ENCODE measurements around the gene XK. TPM values are rescaled to one million over a fixed set of nuclear protein-coding genes. Genes with fewer than 3 reads are reported as not detected.
"Not testable (repeated sequence)": the region's sequence is repeated elsewhere in the genome, so short reads cannot be mapped to it uniquely, and the experiment has no call there.

Gene XK
- under 1 TPM; 0.09 to 0.14 TPM for total RNA-seq

GRCh38 chrX:37685381-37686359 lies at the start of gene XK:
Gene XK, plus strand, starts transcription at chrX:37685791. Its CDS starts 171 bp downstream, at chrX:37685962.
- DNase-seq = peak; percentile 64

GRCh38 chrX:37638047-37638446 lies 47.5 kb upstream of the XK start:
- H3K9me3 Mint-ChIP-seq (ENCODE audit: low read depth) = no peaks in the 10 kb centered on the region
- ATAC-seq (no peak), DNase-seq (no peak)
- H3K36me3 Mint-ChIP-seq = no peaks in the 10 kb centered on the region
- no peak overlapping the region for H3K4me3 Mint-ChIP-seq
- H3K27me3 Mint-ChIP-seq = no peaks in the 10 kb centered on the region
- H3K4me1 Mint-ChIP-seq = no peaks in the 10 kb centered on the region
- CTCF ChIA-PET = no interaction called here
- H3K27ac Mint-ChIP-seq = no peak overlapping the region

More at GRCh38 chrX:37685381-37686359, at the start of gene XK:
- Mint-ChIP-seq H3K4me1 (peaks cover 5% of the 10 kb centered on the region), H3K27me3 (no peaks in the 10 kb centered on the region), H3K27ac (no peak within 1 kb of the TSS), H3K36me3 (no peaks in the 10 kb centered on the region), H3K4me3 (peak within 1 kb of the TSS; percentile 59), H3K9me3 (ENCODE audit: low read depth) (no peaks in the 10 kb centered on the region)
- ATAC-seq = peak; percentile 86
- CTCF ChIA-PET = no interaction called here

- DNase-seq = no peak
- Mint-ChIP-seq H3K4me3 (no peak overlapping the region), H3K4me1 (no peaks in the 10 kb centered on the region), H3K27me3 (no peaks in the 10 kb centered on the region), H3K9me3 (ENCODE audit: low read depth) (no peaks in the 10 kb centered on the region), H3K27ac (no peak overlapping the region), H3K36me3 (no peaks in the 10 kb centered on the region)
- no peak for ATAC-seq
- CTCF ChIA-PET = no interaction called here
These were observed 45.4 kb upstream of the XK start for GRCh38 chrX:37640142-37640541.

GRCh38 chrX:37641859-37642258 lies 43.7 kb upstream of the XK start:
- H3K9me3 Mint-ChIP-seq (ENCODE audit: low read depth) = no peaks in the 10 kb centered on the region
- ATAC-seq = no peak
- no peak overlapping the region for H3K4me3 Mint-ChIP-seq
- CTCF ChIA-PET = no interaction called here
- no peak for DNase-seq
- H3K4me1 Mint-ChIP-seq = no peaks in the 10 kb centered on the region
- H3K27ac Mint-ChIP-seq = no peak overlapping the region
- H3K36me3 Mint-ChIP-seq = no peaks in the 10 kb centered on the region
- no peaks in the 10 kb centered on the region for H3K27me3 Mint-ChIP-seq

GRCh38 chrX:37644381-37645305 lies 40.9 kb upstream of the XK start:
- Mint-ChIP-seq H3K27ac (no peak overlapping the region), H3K36me3 (no peaks in the 10 kb centered on the region), H3K4me1 (no peaks in the 10 kb centered on the region), H3K4me3 (no peak overlapping the region), H3K27me3 (no peaks in the 10 kb centered on the region), H3K9me3 (ENCODE audit: low read depth) (no peaks in the 10 kb centered on the region)
- CTCF ChIA-PET = no interaction called here
- DNase-seq = no peak
- ATAC-seq = no peak

- no peak for DNase-seq
- no peaks in the 10 kb centered on the region for H3K4me1 Mint-ChIP-seq
- CTCF ChIA-PET = no interaction called here
- H3K9me3 Mint-ChIP-seq (ENCODE audit: low read depth) = no peaks in the 10 kb centered on the region
- no peak overlapping the region for H3K4me3 Mint-ChIP-seq
- no peak overlapping the region for H3K27ac Mint-ChIP-seq
- no peaks in the 10 kb centered on the region for H3K27me3 Mint-ChIP-seq
- ATAC-seq = no peak
- H3K36me3 Mint-ChIP-seq = no peaks in the 10 kb centered on the region
These were observed 39.3 kb upstream of the XK start for GRCh38 chrX:37646254-37646653.

GRCh38 chrX:37650879-37651278 lies 34.7 kb upstream of the XK start:
- ATAC-seq; H3K27me3 Mint-ChIP-seq; CTCF ChIA-PET; H3K27ac Mint-ChIP-seq; H3K36me3 Mint-ChIP-seq; H3K4me1 Mint-ChIP-seq; H3K4me3 Mint-ChIP-seq; H3K9me3 Mint-ChIP-seq (ENCODE audit: low read depth); DNase-seq: not testable (repeated sequence)

GRCh38 chrX:37651921-37652452 lies 33.6 kb upstream of the XK start:
- ATAC-seq (no peak), DNase-seq (peak; percentile 40)
- Mint-ChIP-seq H3K27me3 (no peaks in the 10 kb centered on the region), H3K36me3 (no peaks in the 10 kb centered on the region), H3K9me3 (ENCODE audit: low read depth) (no peaks in the 10 kb centered on the region), H3K27ac (no peak overlapping the region), H3K4me3 (no peak overlapping the region), H3K4me1 (peaks cover 3% of the 10 kb centered on the region)
- CTCF ChIA-PET = no interaction called here

GRCh38 chrX:37652589-37653231 lies 32.9 kb upstream of the XK start:
- no peak overlapping the region for H3K4me3 Mint-ChIP-seq
- no peak for ATAC-seq
- CTCF ChIA-PET = no interaction called here
- no peak for DNase-seq
- H3K27ac Mint-ChIP-seq = no peak overlapping the region
- H3K9me3 Mint-ChIP-seq (ENCODE audit: low read depth) = no peaks in the 10 kb centered on the region
- H3K27me3 Mint-ChIP-seq = no peaks in the 10 kb centered on the region
- H3K36me3 Mint-ChIP-seq = no peaks in the 10 kb centered on the region
- H3K4me1 Mint-ChIP-seq = peaks cover 3% of the 10 kb centered on the region

GRCh38 chrX:37653397-37654085 lies 32.0 kb upstream of the XK start:
- H3K27ac Mint-ChIP-seq = no peak overlapping the region
- H3K4me3 Mint-ChIP-seq = no peak overlapping the region

GRCh38 chrX:37658343-37659030 lies 27.1 kb upstream of the XK start:
- DNase-seq (no peak), ATAC-seq (no peak)
- Mint-ChIP-seq H3K27me3 (no peaks in the 10 kb centered on the region), H3K27ac (no peak overlapping the region), H3K4me3 (no peak overlapping the region), H3K36me3 (no peaks in the 10 kb centered on the region), H3K9me3 (ENCODE audit: low read depth) (no peaks in the 10 kb centered on the region), H3K4me1 (no peaks in the 10 kb centered on the region)
- CTCF ChIA-PET = no interaction called here

More at GRCh38 chrX:37653397-37654085, 32.0 kb upstream of the XK start:
- Mint-ChIP-seq H3K4me1 (peaks cover 3% of the 10 kb centered on the region), H3K27me3 (no peaks in the 10 kb centered on the region), H3K36me3 (no peaks in the 10 kb centered on the region), H3K9me3 (ENCODE audit: low read depth) (no peaks in the 10 kb centered on the region)
- CTCF ChIA-PET = no interaction called here
- ATAC-seq (no peak), DNase-seq (no peak)

- no peaks in the 10 kb centered on the region for H3K36me3 Mint-ChIP-seq
- H3K4me3 Mint-ChIP-seq = no peak overlapping the region
- H3K4me1 Mint-ChIP-seq = no peaks in the 10 kb centered on the region
- ATAC-seq (no peak), DNase-seq (no peak)
- H3K27ac Mint-ChIP-seq = no peak overlapping the region
- no peaks in the 10 kb centered on the region for H3K9me3 Mint-ChIP-seq (ENCODE audit: low read depth)
- H3K27me3 Mint-ChIP-seq = no peaks in the 10 kb centered on the region
- CTCF ChIA-PET = no interaction called here
These were observed 26.5 kb upstream of the XK start for GRCh38 chrX:37659047-37659446.
